CD4-positive, alpha-beta T cell (primary cell): Measurements from ENCODE around the gene ATMIN. TPM values are rescaled to one million over a fixed set of nuclear protein-coding genes. Genes with fewer than 3 reads are reported as not detected.

Source experiments
- ATAC-seq: fragments of 200-7000 bp; cut with Tn5 transposase; one replicate; pipeline ENCODE4 v1.10.0; 2022; ENCODE audit warnings: mild to moderate bottlenecking; ENCODE audit not compliant: poor library complexity
- CTCF ChIA-PET: fragments of 350-600 bp; sonication (Branson Sonifier 250); formaldehyde crosslinking; loops from one replicate; lab custom pipeline; 2021; ENCODE audit warnings: antibody characterized with exemption, inconsistent platforms; lab: Charles Lee
- POLR2A ChIA-PET: fragments of 350-600 bp; sonication (Branson Sonifier 250); formaldehyde crosslinking; loops from one replicate; lab custom pipeline; 2021; ENCODE audit warnings: antibody characterized with exemption, inconsistent platforms; lab: Charles Lee
- DNase-seq, 14 experiments: peaks; one replicate each; pipeline ENCODE4 v3.0.0-alpha.2; 2013 to 2020; ENCODE audit warnings: mixed read lengths in 2 of 14
- H3K27ac ChIP-seq, 2 donors: one replicate each; pipeline versions ENCODE4 v1.5.1 to v1.7.0; 2013; ENCODE audit warnings: low read length in 2 of 2, low read depth in 1 of 2, mild to moderate bottlenecking in 1 of 2
- H3K27me3 ChIP-seq, 2 experiments: 1 replicate in 1 of 2; 2 replicates in 1 of 2; pipeline versions ENCODE4 v1.6.1 to v1.7.0; 2013; ENCODE audit warnings: low read length in 2 of 2, control low read depth in 1 of 2, mild to moderate bottlenecking in 1 of 2, moderate library complexity in 1 of 2; ENCODE audit not compliant: insufficient read depth in 2 of 2, control insufficient read depth in 1 of 2
- H3K36me3 ChIP-seq: one replicate; pipeline ENCODE4 v1.6.1; 2013; ENCODE audit warnings: low read length, control low read depth; ENCODE audit not compliant: insufficient read depth
- H3K4me1 ChIP-seq: one replicate; pipeline ENCODE4 v1.6.1; 2013; ENCODE audit warnings: low read length, control low read depth; ENCODE audit not compliant: insufficient read depth
- H3K4me3 ChIP-seq: one replicate; pipeline ENCODE4 v1.5.1; 2013; ENCODE audit warnings: mild to moderate bottlenecking, low read length, moderate library complexity
- H3K9me3 ChIP-seq, 2 experiments: 1 replicate in 1 of 2; 2 replicates in 1 of 2; pipeline versions ENCODE4 v1.6.1 to v1.7.0; 2013; ENCODE audit warnings: low read length in 2 of 2, mild to moderate bottlenecking in 2 of 2, control low read depth in 1 of 2, moderate library complexity in 1 of 2; ENCODE audit not compliant: control insufficient read depth in 1 of 2, insufficient read depth in 1 of 2
- H3K27ac Mint-ChIP-seq: one replicate; pipeline ENCODE4 v1.8.0; 2020; ENCODE audit warnings: mixed read lengths
- H3K27me3 Mint-ChIP-seq: one replicate; pipeline ENCODE4 v1.8.0; 2021; ENCODE audit warnings: mixed read lengths
- H3K36me3 Mint-ChIP-seq: one replicate; pipeline ENCODE4 v1.8.0; 2021; ENCODE audit warnings: low read depth, mixed read lengths
- H3K4me1 Mint-ChIP-seq: one replicate; pipeline ENCODE4 v1.8.0; 2021; ENCODE audit warnings: low read depth, mixed read lengths
- H3K4me3 Mint-ChIP-seq: one replicate; pipeline ENCODE4 v1.8.0; 2020; ENCODE audit warnings: mild to moderate bottlenecking, mixed read lengths
- H3K9me3 Mint-ChIP-seq: one replicate; pipeline ENCODE4 v1.8.0; 2020; ENCODE audit warnings: mixed read lengths
- intact Hi-C, 2 experiments: fragments of 100-400 bp; cut with DNase I in 1 of 2; cut with micrococcal nuclease in 1 of 2; formaldehyde crosslinking; loops; one replicate each; pipeline versions ENCODE4 v1.15.1 to v1.9.0; 2023 to 2025; cut with DNase I, micrococcal nuclease
- total RNA-seq, 174 experiments: library from RNA in 2 of 174; stranded (reverse) in 2 of 174; gene quantifications; one replicate each; pipeline ENCODE4 v1.2.3 and lab custom pipeline; 2021 to 2026
- TF ChIP-seq, protein P1 (sequence below): fragments of 200-600 bp; IDR thresholded peaks from one replicate; pipeline ENCODE4 v1.8.0; 2022; ENCODE audit warnings: antibody characterized with exemption, mild to moderate bottlenecking

The ATMIN gene
- total RNA-seq, 2 experiments from 2014 or later: 29.9 to 31.7 TPM

- Histone ChIP-seq H3K4me1 (peaks cover 4% of the 10 kb centered on the region), H3K36me3 (peaks cover 7% of the 10 kb centered on the region), H3K4me3 (no peak overlapping the region), H3K9me3 (no peaks in the 10 kb centered on the region), H3K27ac (no peak overlapping the region), H3K27me3 (no peaks in the 10 kb centered on the region)
- Mint-ChIP-seq H3K4me3 (peak overlapping the region; percentile 3), H3K4me1 (peaks cover 70% of the 10 kb centered on the region), H3K27ac (no peak overlapping the region), H3K27me3 (no peaks in the 10 kb centered on the region), H3K36me3 (peaks cover 52% of the 10 kb centered on the region), H3K9me3 (no peaks in the 10 kb centered on the region)
- ATAC-seq (no peak), DNase-seq (no peak)
- ChIA-PET POLR2A (interaction anchor here (0.7 to 1.4 kb wide), 2 partner anchors 13 kb away, joined by 3 to 5 read pairs; partner anchors contain the start of genes CENPN and CMC2), CTCF (interaction anchor here (1.7 kb wide), 1 partner anchor 11 kb away, joined by 5 read pairs; no protein-coding TSS in a partner anchor)
- intact Hi-C loops: no loop called here
- TF ChIP-seq, protein P1, sequence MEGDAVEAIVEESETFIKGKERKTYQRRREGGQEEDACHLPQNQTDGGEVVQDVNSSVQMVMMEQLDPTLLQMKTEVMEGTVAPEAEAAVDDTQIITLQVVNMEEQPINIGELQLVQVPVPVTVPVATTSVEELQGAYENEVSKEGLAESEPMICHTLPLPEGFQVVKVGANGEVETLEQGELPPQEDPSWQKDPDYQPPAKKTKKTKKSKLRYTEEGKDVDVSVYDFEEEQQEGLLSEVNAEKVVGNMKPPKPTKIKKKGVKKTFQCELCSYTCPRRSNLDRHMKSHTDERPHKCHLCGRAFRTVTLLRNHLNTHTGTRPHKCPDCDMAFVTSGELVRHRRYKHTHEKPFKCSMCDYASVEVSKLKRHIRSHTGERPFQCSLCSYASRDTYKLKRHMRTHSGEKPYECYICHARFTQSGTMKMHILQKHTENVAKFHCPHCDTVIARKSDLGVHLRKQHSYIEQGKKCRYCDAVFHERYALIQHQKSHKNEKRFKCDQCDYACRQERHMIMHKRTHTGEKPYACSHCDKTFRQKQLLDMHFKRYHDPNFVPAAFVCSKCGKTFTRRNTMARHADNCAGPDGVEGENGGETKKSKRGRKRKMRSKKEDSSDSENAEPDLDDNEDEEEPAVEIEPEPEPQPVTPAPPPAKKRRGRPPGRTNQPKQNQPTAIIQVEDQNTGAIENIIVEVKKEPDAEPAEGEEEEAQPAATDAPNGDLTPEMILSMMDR: no peak
These were observed 41.8 kb upstream of the ATMIN start for GRCh38 chr16:80993834-80994233.

- H3K4me1 Mint-ChIP-seq: peaks cover 74% of the 10 kb centered on the region
- no peak for ATAC-seq
- Histone ChIP-seq H3K4me3 (no peak overlapping the region), H3K9me3 (no peaks in the 10 kb centered on the region), H3K27ac (no peak overlapping the region), H3K36me3 (peaks cover 7% of the 10 kb centered on the region), H3K27me3 (no peaks in the 10 kb centered on the region), H3K4me1 (peaks cover 4% of the 10 kb centered on the region)
- TF ChIP-seq, protein P1: no peak
- H3K27ac Mint-ChIP-seq: no peak overlapping the region
- ChIA-PET CTCF (no interaction called here), POLR2A (interaction anchor here (0.7 kb wide), 1 partner anchor 13 kb away, joined by 3 read pairs; the partner anchor contains the start of gene CENPN)
- DNase-seq: no peak
- no peaks in the 10 kb centered on the region for H3K27me3 Mint-ChIP-seq
- peaks cover 49% of the 10 kb centered on the region for H3K36me3 Mint-ChIP-seq
- H3K9me3 Mint-ChIP-seq: no peaks in the 10 kb centered on the region
- peak overlapping the region; percentile 21 for H3K4me3 Mint-ChIP-seq
- intact Hi-C loops: no loop called here
These were observed 41.2 kb upstream of the ATMIN start for GRCh38 chr16:80994451-80994850.

- ATAC-seq (peak; percentile 51), DNase-seq (peak in 1 of 14 experiments; percentile 35)
- TF ChIP-seq, protein P1: no peak
- Mint-ChIP-seq H3K4me1 (peaks cover 72% of the 10 kb centered on the region), H3K4me3 (peak overlapping the region; percentile 93), H3K27me3 (no peaks in the 10 kb centered on the region), H3K36me3 (peaks cover 33% of the 10 kb centered on the region), H3K27ac (peak overlapping the region; percentile 94), H3K9me3 (no peaks in the 10 kb centered on the region)
- Histone ChIP-seq H3K27ac (peak overlapping the region; percentile 34 to 73), H3K4me3 (peak overlapping the region; percentile 53), H3K9me3 (no peaks in the 10 kb centered on the region), H3K27me3 (no peaks in the 10 kb centered on the region), H3K36me3 (no peaks in the 10 kb centered on the region), H3K4me1 (peaks cover 4% of the 10 kb centered on the region)
- ChIA-PET CTCF (interaction anchor here (1.6 kb wide), 1 partner anchor 39 kb away, joined by 5 read pairs; the partner anchor contains the start of gene ATMIN), POLR2A (interaction anchor here (1.1 to 2.5 kb wide), 2 partner anchors 10 to 39 kb away, joined by 4 to 33 read pairs; partner anchors contain the start of genes ATMIN, CENPN and CMC2)
- intact Hi-C loops: no loop called here
These were observed 38.9 kb upstream of the ATMIN start for GRCh38 chr16:80996688-80997138.
